HUDEP-2 (cell line): ENCODE measurements around the gene MRRF.

Source experiments
- DNase-seq, 76 experiments: peaks; one replicate each; lab custom pipeline; 2025; ENCODE audit not compliant: unreplicated experiment in 76 of 76; lab: John Stamatoyannopoulos, UW

The MRRF gene

DNA sequence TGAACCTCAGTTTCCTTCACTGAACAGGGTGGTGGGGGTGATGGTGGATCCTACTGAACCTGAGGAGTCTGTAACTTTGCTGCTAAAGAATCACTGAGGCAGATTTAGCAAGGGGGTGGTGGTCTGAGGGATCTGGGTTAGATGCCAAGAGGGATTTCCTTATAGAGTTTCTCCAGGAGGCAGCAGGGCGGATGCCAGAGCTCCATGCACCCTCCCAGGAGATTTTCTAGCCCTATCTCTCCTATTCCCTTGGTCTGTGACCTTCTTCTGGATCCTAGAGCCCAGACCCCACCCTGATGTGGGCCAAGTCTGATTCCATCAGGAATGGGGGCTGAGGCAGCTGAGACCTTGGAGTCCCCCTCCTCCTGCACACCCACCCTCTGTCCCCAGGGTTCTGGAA is 112.1 kb downstream of the MRRF start:
- DNase-seq = no peak

DNA sequence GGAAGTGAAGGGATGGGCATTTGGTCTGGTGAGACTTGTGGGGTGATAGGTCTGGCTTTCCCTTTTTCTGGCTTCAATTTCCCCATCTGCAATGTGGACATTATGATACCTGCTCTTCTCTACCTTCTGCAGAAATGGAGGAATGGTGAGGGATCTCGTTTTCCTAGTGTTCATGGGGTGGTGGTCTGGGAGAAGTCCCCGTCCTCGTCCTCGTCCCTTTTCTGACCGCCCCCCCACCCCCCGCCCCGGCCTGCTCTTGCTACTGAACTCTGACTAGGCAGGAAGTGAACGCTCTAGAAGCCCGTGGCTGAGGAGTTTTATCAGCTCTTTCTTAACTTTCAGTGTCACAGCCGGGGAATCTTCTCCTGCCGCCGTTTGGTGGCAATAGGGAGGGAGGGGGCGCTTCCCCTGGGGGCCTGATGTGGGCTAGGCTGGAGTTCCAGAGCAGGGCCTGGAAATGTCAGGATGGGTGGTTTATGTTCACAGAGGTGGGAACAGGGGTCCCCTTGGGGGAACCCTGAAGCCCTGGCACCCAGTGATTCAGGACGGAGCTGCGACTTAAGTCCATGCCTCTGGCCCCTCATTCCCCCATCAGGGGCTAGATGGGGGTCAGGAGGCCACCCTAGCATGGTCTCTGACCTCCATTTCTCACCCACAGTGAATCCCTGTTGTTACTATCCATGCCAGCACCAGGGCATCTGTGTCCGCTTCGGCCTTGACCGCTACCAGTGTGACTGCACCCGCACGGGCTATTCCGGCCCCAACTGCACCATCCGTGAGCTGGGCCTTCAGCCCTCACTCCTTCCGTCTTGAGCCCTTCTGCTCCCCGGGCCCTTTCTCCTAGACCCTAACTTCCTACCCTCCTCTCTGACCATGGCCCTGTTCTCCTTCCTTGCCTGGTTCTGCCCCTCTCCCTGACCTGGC is 112.8 kb downstream of the MRRF start:
- DNase-seq = peak in 4 of 76 experiments; percentile 8 to 14 (median 12)

DNA sequence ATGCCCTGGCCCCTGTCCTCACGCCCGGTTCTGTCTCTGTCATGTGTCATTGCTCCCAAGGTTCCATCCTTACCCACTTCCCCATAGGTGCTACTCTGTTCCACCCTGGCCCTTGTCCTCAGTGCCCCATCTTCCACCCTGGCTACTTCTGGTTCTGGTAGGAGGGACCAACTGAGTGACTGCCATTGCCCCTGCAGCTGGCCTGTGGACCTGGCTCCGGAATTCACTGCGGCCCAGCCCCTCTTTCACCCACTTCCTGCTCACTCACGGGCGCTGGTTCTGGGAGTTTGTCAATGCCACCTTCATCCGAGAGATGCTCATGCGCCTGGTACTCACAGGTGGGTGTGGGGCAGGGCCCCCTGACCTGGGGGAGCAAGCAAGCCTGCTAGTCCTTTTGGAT is 113.6 kb downstream of the MRRF start:
- DNase-seq = no peak

DNA sequence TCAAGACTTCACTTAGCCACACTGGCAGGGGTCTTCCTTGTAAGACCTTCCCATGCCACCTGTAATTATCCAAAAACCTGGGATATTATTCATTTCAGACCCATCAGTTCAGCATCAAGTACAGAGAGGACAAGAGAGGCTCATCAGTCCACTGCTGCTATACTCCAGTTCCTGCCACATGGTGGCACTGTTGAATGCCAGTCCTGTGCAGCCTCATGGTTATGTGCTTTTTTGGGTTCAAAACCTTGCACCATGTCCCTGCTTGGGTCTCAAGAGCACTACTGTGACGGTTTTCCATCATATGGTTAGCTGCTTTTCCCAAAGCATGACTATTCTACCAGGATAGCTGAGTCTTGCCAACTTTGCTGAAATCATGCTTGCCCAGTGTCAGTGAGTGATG is 114.7 kb downstream of the MRRF start:
- DNase-seq = peak in 12 of 76 experiments; percentile 6 to 28 (median 15)

DNA sequence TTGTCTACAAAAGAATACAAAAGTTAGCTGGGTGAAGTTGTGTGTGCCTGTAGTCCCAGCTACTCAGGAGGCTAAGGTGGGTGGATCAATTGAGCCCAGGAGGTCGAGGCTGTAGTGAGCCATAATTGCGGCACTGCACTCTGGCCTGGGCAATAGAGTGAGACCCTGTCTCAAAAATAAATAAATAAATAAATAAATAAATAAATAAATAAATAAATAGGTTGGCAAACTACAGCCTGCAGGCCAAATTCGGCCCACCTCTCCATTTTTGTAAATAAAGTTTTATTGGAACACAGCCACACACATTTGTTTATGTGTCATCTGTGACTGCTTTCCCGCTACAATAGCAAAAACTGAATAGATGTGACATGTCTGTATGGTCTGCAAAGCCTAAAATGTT is 115.6 kb downstream of the MRRF start:
- no peak for DNase-seq
